OCI-LY1 (cell line): ENCODE results near the gene DACH1.

ENCODE experiments used
- H2AFZ ChIP-seq: fragments of 200-600 bp; sonication (generic), shearing (Covaris generic); 2 replicates; pipeline ENCODE4 v1.6.0; 2014; ENCODE audit warnings: antibody characterized with exemption, mild to moderate bottlenecking, low read length
- H3F3A ChIP-seq: fragments of 200-600 bp; sonication (generic), shearing (Covaris generic); 2 replicates; pipeline ENCODE4 v1.6.0; 2014; ENCODE audit warnings: mild to moderate bottlenecking, antibody characterized with exemption, low read length, moderate library complexity; ENCODE audit not compliant: insufficient read depth
- H3K27ac ChIP-seq: fragments of 200-600 bp; sonication (generic); 2 replicates; pipeline ENCODE4 v1.5.1; 2014; ENCODE audit warnings: low read length, mixed run types, mild to moderate bottlenecking, low read depth; ENCODE audit not compliant: poor library complexity, severe bottlenecking
- H3K27me3 ChIP-seq: fragments of 200-600 bp; sonication (generic); 2 replicates; pipeline ENCODE4 v1.6.0; 2014; ENCODE audit warnings: antibody characterized with exemption, mild to moderate bottlenecking, low read length, moderate library complexity; ENCODE audit not compliant: insufficient read depth
- H3K36me3 ChIP-seq: fragments of 200-600 bp; sonication (generic); 2 replicates; pipeline ENCODE4 v1.6.1; 2014; ENCODE audit warnings: mild to moderate bottlenecking, antibody characterized with exemption, low read length, moderate library complexity, mixed read lengths; ENCODE audit not compliant: insufficient read depth
- H3K4me1 ChIP-seq: fragments of 200-600 bp; sonication (generic); 2 replicates; pipeline ENCODE4 v1.5.1; 2014; ENCODE audit warnings: mild to moderate bottlenecking, low read length, moderate library complexity; ENCODE audit not compliant: insufficient read depth, severe bottlenecking
- H3K4me2 ChIP-seq: fragments of 200-600 bp; sonication (generic), shearing (Covaris generic); 2 replicates; pipeline ENCODE4 v1.6.1; 2014; ENCODE audit warnings: low read length
- H3K4me3 ChIP-seq: fragments of 200-600 bp; sonication (generic); 2 replicates; pipeline ENCODE4 v1.5.1; 2014; ENCODE audit warnings: low read length, low read depth, mild to moderate bottlenecking, mixed read lengths; ENCODE audit not compliant: poor library complexity, severe bottlenecking
- H3K79me2 ChIP-seq: fragments of 200-600 bp; shearing (Covaris generic); 2 replicates; pipeline ENCODE4 v1.6.1; 2016; ENCODE audit warnings: mixed run types, low read length, mixed read lengths; ENCODE audit not compliant: insufficient read depth
- H3K9ac ChIP-seq: fragments of 200-600 bp; sonication (generic), shearing (Covaris generic); 2 replicates; pipeline ENCODE4 v1.6.1; 2014; ENCODE audit warnings: mild to moderate bottlenecking, low read length, mixed read lengths
- H3K9me2 ChIP-seq: fragments of 200-600 bp; sonication (generic), shearing (Covaris generic); 2 replicates; pipeline ENCODE4 v1.6.1; 2014; ENCODE audit warnings: low read depth, mild to moderate bottlenecking, low read length, mixed read lengths
- H3K9me3 ChIP-seq: fragments of 200-600 bp; shearing (Covaris generic); 2 replicates; pipeline ENCODE4 v1.6.1; 2014; ENCODE audit warnings: low read length, mixed read lengths
- H4K20me1 ChIP-seq: fragments of 200-600 bp; sonication (generic), shearing (Covaris generic); 2 replicates; pipeline ENCODE4 v1.6.0; 2016; ENCODE audit warnings: mild to moderate bottlenecking, low read length; ENCODE audit not compliant: insufficient read depth
- CTCF ChIP-seq: fragments of 200-600 bp; sonication (generic), shearing (Covaris generic); IDR thresholded peaks from 2 replicates; pipeline ENCODE4 v1.5.1; 2017; ENCODE audit warnings: mild to moderate bottlenecking, antibody characterized with exemption, low read length, moderate library complexity, mixed read lengths
- EZH2 ChIP-seq: fragments of 200-600 bp; sonication (generic), shearing (Covaris generic); IDR thresholded peaks from 2 replicates; pipeline ENCODE4 v1.8.0; 2017; ENCODE audit warnings: borderline replicate concordance, mixed run types, mild to moderate bottlenecking, antibody characterized with exemption, low read length, moderate library complexity, mixed read lengths

DACH1 gene

GRCh38 chr13:71540098-71540497, 326.9 kb downstream of the DACH1 start:
- H3K9me2 ChIP-seq = no peaks in the 10 kb centered on the region

GRCh38 chr13:71536201-71536600, 330.8 kb downstream of the DACH1 start:
- no peak overlapping the region for H3K4me3 ChIP-seq
- no peaks in the 10 kb centered on the region for H3K36me3 ChIP-seq
- no peaks in the 10 kb centered on the region for H3F3A ChIP-seq
- TF ChIP-seq CTCF = no peak
- TF ChIP-seq EZH2 = no peak
- H3K9me2 ChIP-seq = 0 out of 2 replicates have a peak, but pooled peaks cover 2% of the 10 kb centered on the region
- no peak overlapping the region for H3K9ac ChIP-seq
- no peak overlapping the region for H3K4me2 ChIP-seq
- no peak overlapping the region for H3K27ac ChIP-seq
- no peaks in the 10 kb centered on the region for H3K4me1 ChIP-seq
- no peaks in the 10 kb centered on the region for H3K79me2 ChIP-seq
- no peaks in the 10 kb centered on the region for H4K20me1 ChIP-seq
- no peaks in the 10 kb centered on the region for H3K27me3 ChIP-seq
- H2AFZ ChIP-seq = no peak overlapping the region
- no peaks in the 10 kb centered on the region for H3K9me3 ChIP-seq

More at GRCh38 chr13:71540098-71540497, 326.9 kb downstream of the DACH1 start:
- Histone ChIP-seq H2AFZ (no peak overlapping the region), H3K4me2 (no peak overlapping the region), H3K79me2 (no peaks in the 10 kb centered on the region), H3K9me3 (no peaks in the 10 kb centered on the region), H3K9ac (no peak overlapping the region), H3K4me1 (no peaks in the 10 kb centered on the region), H3K4me3 (no peak overlapping the region), H4K20me1 (no peaks in the 10 kb centered on the region), H3K27ac (no peak overlapping the region), H3K27me3 (no peaks in the 10 kb centered on the region), H3F3A (no peaks in the 10 kb centered on the region), H3K36me3 (no peaks in the 10 kb centered on the region)
- TF ChIP-seq EZH2 (no peak), CTCF (no peak)

- Histone ChIP-seq H3K9ac (no peak overlapping the region), H3K4me3 (no peak overlapping the region)
Measured at GRCh38 chr13:71524613-71525304, 342.2 kb downstream of the DACH1 start.

More at GRCh38 chr13:71524613-71525304, 342.2 kb downstream of the DACH1 start:
- Histone ChIP-seq H3K9me3 (no peaks in the 10 kb centered on the region), H3K9me2 (no peaks in the 10 kb centered on the region; the same call in 1 of the 2 replicates), H3K36me3 (no peaks in the 10 kb centered on the region), H4K20me1 (no peaks in the 10 kb centered on the region), H3F3A (no peaks in the 10 kb centered on the region), H3K4me2 (no peak overlapping the region), H3K27ac (no peak overlapping the region), H2AFZ (no peak overlapping the region), H3K27me3 (no peaks in the 10 kb centered on the region), H3K4me1 (no peaks in the 10 kb centered on the region), H3K79me2 (no peaks in the 10 kb centered on the region)
- TF ChIP-seq EZH2 (no peak), CTCF (no peak)
